ENCODE results near the gene TFAP2E.

DNA sequence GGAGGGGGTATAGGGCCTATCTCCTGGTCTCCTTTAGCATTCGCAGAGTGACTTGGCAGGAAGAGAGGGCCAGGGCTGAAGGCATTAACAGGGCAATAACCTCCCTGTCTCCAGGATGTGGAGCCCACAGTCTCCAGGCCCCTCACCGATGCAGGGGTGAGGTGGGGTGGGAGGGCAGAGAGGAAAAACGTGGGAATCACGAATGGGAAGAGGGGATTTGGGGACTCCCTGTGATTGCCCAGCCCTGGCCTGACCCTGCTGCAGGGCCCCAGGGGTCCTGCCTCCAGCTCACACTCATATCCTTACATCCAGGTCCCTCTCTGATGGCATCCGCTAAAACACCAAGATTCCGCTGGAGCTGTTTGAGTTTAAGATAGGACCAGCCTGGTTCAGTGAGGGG is 14.6 kb downstream of the TFAP2E start:
- TF ChIP-seq CTCF (conservative IDR thresholded peaks at IDR 0.05) (no peak), EZH2 (IDR thresholded peaks at IDR 0.05; ENCODE audit: low read depth) (no peak)

Measured in PC-9 (cell line).